ENCODE results near the gene MAFB.

MAFB gene

GRCh38 chr20:40714109-40714508, 25.1 kb upstream of the MAFB start:
- Histone ChIP-seq H3K4me1 (ENCODE audit: control insufficient read depth, insufficient read depth, low read length) (no peaks in the 10 kb centered on the region), H3K9me3 (ENCODE audit: control insufficient read depth, insufficient read depth, low read depth, low read length) (no peaks in the 10 kb centered on the region), H3K27ac (ENCODE audit: extremely low read depth, low read depth, low read length) (no peak overlapping the region), H3K4me3 (ENCODE audit: low read depth, low read length) (no peak overlapping the region), H3K36me3 (ENCODE audit: control insufficient read depth in 2 of 2, insufficient read depth in 1 of 2, low read length in 2 of 2) (no peaks in the 10 kb centered on the region)
- POLR2A ChIA-PET = no interaction called here
- no peak for TF ChIP-seq ZBTB44 (tag by site-specific recombination; IDR thresholded peaks at IDR 0.05)
- TF ChIP-seq ZSCAN16 (tag by site-specific recombination; IDR thresholded peaks at IDR 0.05) = no peak
- TF ChIP-seq PRDM6 (tag by site-specific recombination; IDR thresholded peaks at IDR 0.05) = no peak
- no peak for TF ChIP-seq BCL11A (tag by site-specific recombination; IDR thresholded peaks at IDR 0.05; ENCODE audit: low read depth)
- TF ChIP-seq ZBTB49 (tag by site-specific recombination; IDR thresholded peaks at IDR 0.05; ENCODE audit: low read depth) = no peak
- TF ChIP-seq ZBTB20 (tag by site-specific recombination; IDR thresholded peaks at IDR 0.05) = no peak
- TF ChIP-seq ZNF184 (tag by site-specific recombination; IDR thresholded peaks at IDR 0.05) = no peak
- TF ChIP-seq ZNF664 (tag by site-specific recombination; IDR thresholded peaks at IDR 0.05) = no peak
- TF ChIP-seq ZNF548 (tag by site-specific recombination; IDR thresholded peaks at IDR 0.05) = no peak
- no peak for TF ChIP-seq ZNF114 (tag by site-specific recombination; IDR thresholded peaks at IDR 0.05)
- TF ChIP-seq ZFHX2 (tag by site-specific recombination; conservative IDR thresholded peaks at IDR 0.05) = no peak
- TF ChIP-seq ZNF148 (tag by site-specific recombination; IDR thresholded peaks at IDR 0.05; ENCODE audit: borderline replicate concordance) = no peak
- CTCF ChIA-PET = no interaction called here

GRCh38 chr20:40713508-40713907, 24.5 kb upstream of the MAFB start:
- Histone ChIP-seq H3K27ac (ENCODE audit: extremely low read depth, low read depth, low read length) (no peak overlapping the region), H3K4me1 (ENCODE audit: control insufficient read depth, insufficient read depth, low read length) (no peaks in the 10 kb centered on the region), H3K36me3 (ENCODE audit: control insufficient read depth in 2 of 2, insufficient read depth in 1 of 2, low read length in 2 of 2) (no peaks in the 10 kb centered on the region), H3K4me3 (ENCODE audit: low read depth, low read length) (no peak overlapping the region), H3K9me3 (ENCODE audit: control insufficient read depth, insufficient read depth, low read depth, low read length) (no peaks in the 10 kb centered on the region)
- TF ChIP-seq SP2 (tag by site-specific recombination; IDR thresholded peaks at IDR 0.05) (no peak), ZNF214 (tag by site-specific recombination; IDR thresholded peaks at IDR 0.05; ENCODE audit: borderline replicate concordance) (no peak), ZNF223 (tag by site-specific recombination; IDR thresholded peaks at IDR 0.05) (no peak), ZNF621 (tag by site-specific recombination; IDR thresholded peaks at IDR 0.05) (no peak), ZNF501 (tag by site-specific recombination; IDR thresholded peaks at IDR 0.05) (no peak), ZXDB (tag by site-specific recombination; IDR thresholded peaks at IDR 0.05) (no peak), WT1 (tag by site-specific recombination; IDR thresholded peaks at IDR 0.05) (no peak), ZBTB49 (tag by site-specific recombination; IDR thresholded peaks at IDR 0.05; ENCODE audit: low read depth) (no peak)
- CTCF ChIA-PET = no interaction called here
- POLR2A ChIA-PET = no interaction called here

Measured in HEK293 (cell line).